HepG2 (cell line): ENCODE results near the gene SENP6. TPM values are rescaled to one million over a fixed set of nuclear protein-coding genes. Genes with fewer than 3 reads are reported as not detected.

ENCODE experiments used
- ATAC-seq: fragments of 200-7000 bp; cut with Tn5 transposase; 3 replicates; pipeline ENCODE4 v1.9.1; 2020; ENCODE audit warnings: mild to moderate bottlenecking, moderate library complexity
- BruUV-seq: library from RNA; stranded (reverse); fragments of 400-500 nt; replicated peaks from 2 replicates; lab custom pipeline; 2021; lab: Mats Ljungman, UMichigan
- CTCF ChIA-PET: fragments of 300-600 bp; formaldehyde crosslinking; extraction: SDS; loops from one replicate; lab custom pipeline; 2021; ENCODE audit warnings: low total read pairs, inconsistent platforms, low intra/inter-chr PET ratio; lab: Yijun Ruan, JAX
- POLR2A ChIA-PET: fragments of 350-600 bp; sonication (Branson Sonifier 250); formaldehyde crosslinking; loops from one replicate; lab custom pipeline; 2020; ENCODE audit warnings: antibody characterized with exemption, inconsistent platforms; lab: Yijun Ruan, JAX
- DNase-seq: peaks from one replicate; pipeline ENCODE4 v3.0.0-alpha.2; 2015; ENCODE audit warnings: low spot score
- FAIRE-seq: peaks from 3 replicates; lab custom pipeline; 2011; peaks lifted over from hg19 to GRCh38; lab: Jason Lieb, UNC
- H2AFZ ChIP-seq: one replicate; pipeline ENCODE4 v1.6.1; 2011; ENCODE audit warnings: low read length, inconsistent platforms
- H3K27ac ChIP-seq: fragments of 300-600 bp; 3 replicates; pipeline ENCODE4 v1.8.0; 2011; ENCODE audit warnings: mixed run types, mild to moderate bottlenecking, mixed read lengths, low read length, inconsistent platforms; ENCODE audit not compliant: insufficient read depth; ENCODE audit errors: extremely low read length
- H3K27me3 ChIP-seq, 2 experiments: fragments of 200-600 bp in 1 of 2; 2 replicates in 1 of 2; 3 replicates in 1 of 2; pipeline versions ENCODE4 v1.6.0 to v1.8.0; 2011; ENCODE audit warnings: low read length in 2 of 2, mild to moderate bottlenecking in 2 of 2, moderate library complexity in 2 of 2, inconsistent platforms in 1 of 2; ENCODE audit not compliant: insufficient read depth in 2 of 2, control insufficient read depth in 1 of 2
- H3K36me3 ChIP-seq, 2 experiments: fragments of 200-600 bp in 1 of 2; replicated peaks in 1 of 2; 2 replicates in 1 of 2; 3 replicates in 1 of 2; pipeline versions ENCODE4 v1.5.1 to v1.8.0; 2011; ENCODE audit warnings: low read length in 2 of 2, inconsistent platforms in 1 of 2; ENCODE audit not compliant: insufficient read depth in 2 of 2, control insufficient read depth in 1 of 2
- H3K4me1 ChIP-seq: 2 replicates; pipeline ENCODE4 v1.5.1; 2012; ENCODE audit warnings: low read length, inconsistent platforms; ENCODE audit not compliant: insufficient read depth
- H3K4me2 ChIP-seq: 2 replicates; pipeline ENCODE4 v1.6.0; 2011; ENCODE audit warnings: low read depth, low read length, inconsistent platforms
- H3K4me3 ChIP-seq, 3 experiments: fragments of 200-600 bp in 1 of 3; sonication (generic), shearing (Covaris generic) in 1 of 3; replicated peaks in 1 of 3; 2 replicates each; pipeline ENCODE4 v1.5.1; 2011 to 2016; ENCODE audit warnings: low read length in 3 of 3, inconsistent platforms in 2 of 3, low read depth in 2 of 3, mild to moderate bottlenecking in 2 of 3, control low read depth in 1 of 3, mixed read lengths in 1 of 3; ENCODE audit not compliant: insufficient read depth in 1 of 3
- H3K79me2 ChIP-seq: one replicate; pipeline ENCODE4 v1.6.1; 2011; ENCODE audit warnings: low read length, inconsistent platforms; ENCODE audit not compliant: insufficient read depth
- H3K9ac ChIP-seq: 2 replicates; pipeline ENCODE4 v1.6.0; 2011; ENCODE audit warnings: mild to moderate bottlenecking, low read depth, low read length, inconsistent platforms; ENCODE audit not compliant: insufficient read depth
- H3K9me3 ChIP-seq: 2 replicates; pipeline ENCODE4 v1.5.1; 2012; ENCODE audit warnings: mild to moderate bottlenecking, low read length
- H4K20me1 ChIP-seq: 2 replicates; pipeline ENCODE4 v1.6.0; 2011; ENCODE audit warnings: inconsistent platforms, mild to moderate bottlenecking, low read length, moderate library complexity; ENCODE audit not compliant: insufficient read depth
- HNRNPL ChIP-seq: fragments of 200-400 bp; formaldehyde crosslinking; IDR thresholded peaks from 2 replicates; pipeline ENCODE4 v1.6.1; 2017; ENCODE audit warnings: mild to moderate bottlenecking, low read depth, low read length
- PAWR ChIP-seq: sonication (generic); formaldehyde crosslinking; IDR thresholded peaks from 2 replicates; pipeline ENCODE4 v1.4.0; 2020; ENCODE audit warnings: missing genetic modification reagents, mild to moderate bottlenecking, borderline replicate concordance
- PRPF4 ChIP-seq: fragments of 200-400 bp; formaldehyde crosslinking; IDR thresholded peaks from 2 replicates; pipeline ENCODE4 v1.6.1; 2016; ENCODE audit warnings: low read length, low read depth; ENCODE audit not compliant: poor library complexity, severe bottlenecking
- RFX1 ChIP-seq: fragments of 450-650 bp; IDR thresholded peaks from 2 replicates; pipeline ENCODE4 v1.6.1; 2017
- RFX3 ChIP-seq: IDR thresholded peaks from 2 replicates; pipeline ENCODE4 v1.6.1; 2016; ENCODE audit warnings: missing biosample characterization, missing genetic modification reagents
- RFXANK ChIP-seq: IDR thresholded peaks from 2 replicates; pipeline ENCODE4 v1.6.1; 2016
- SRSF1 ChIP-seq: fragments of 200-400 bp; formaldehyde crosslinking; optimal IDR thresholded peaks from 2 replicates; pipeline ENCODE3; 2017; ENCODE audit warnings: mild to moderate bottlenecking, low read depth, low read length, moderate library complexity
- ZBTB3 ChIP-seq: sonication (generic); formaldehyde crosslinking; IDR thresholded peaks from 2 replicates; pipeline ENCODE4 v1.4.0; 2020; ENCODE audit warnings: low read depth, mild to moderate bottlenecking, moderate library complexity, missing genetic modification reagents, borderline replicate concordance
- WGBS: methylation state at CpG from one replicate; pipeline ENCODE4 v1.1.6; 2017; ENCODE audit warnings: low lambda C conversion rate; 5-methylcytosine and 5-hydroxymethylcytosine counted together
- in situ Hi-C: cut with HindIII; loops from 2 replicates; pipeline ENCODE4 v1.10.0; 2017; ENCODE audit warnings: low pct_unique_long_range_greater_than_20kb; ENCODE audit not compliant: extremely low pct_ligation_motif_present
- intact Hi-C: fragments of 100-400 bp; cut with micrococcal nuclease; formaldehyde crosslinking; loops from one replicate; pipeline ENCODE4 v1.10.0; 2022; ENCODE audit not compliant: unreplicated experiment
- polyA plus RNA-seq, 8 experiments: library from polyadenylated mRNA; depleted of rRNA in 3 of 8; stranded (reverse) in 7 of 8; unstranded in 1 of 8; fragments of >200 nt; fragmentation: Illumina TruSeq in 4 of 8; extraction: Trizol in 4 of 8; gene quantifications; 2 replicates each; pipeline versions ENCODE4 v1.2.1 to v1.2.3, GENCODE V29; 2011 to 2016; ENCODE audit warnings: low read depth in 4 of 8, missing spikeins in 1 of 8, mixed read lengths in 1 of 8; ENCODE audit not compliant: insufficient read depth in 1 of 8
- total RNA-seq, 5 experiments: library from RNA; depleted of rRNA; stranded (reverse); fragments of >200 nt; fragmentation: Illumina TruSeq; extraction: Trizol; gene quantifications; 2 replicates each; pipeline ENCODE4 v1.2.3, GENCODE V29; 2016; ENCODE audit warnings: low read depth in 1 of 5
- TF ChIP-seq, protein P1 (sequence below): sonication (generic); formaldehyde crosslinking; IDR thresholded peaks from 2 replicates; pipeline ENCODE4 v1.4.0; 2020; ENCODE audit warnings: mild to moderate bottlenecking, missing genetic modification reagents
- TF ChIP-seq, protein P2 (sequence below): sonication (generic); formaldehyde crosslinking; IDR thresholded peaks from 2 replicates; pipeline ENCODE4 v1.5.0; 2020; ENCODE audit warnings: missing genetic modification reagents
- TF ChIP-seq, protein P3 (sequence below), 2 experiments: sonication (generic) in 1 of 2; formaldehyde crosslinking in 1 of 2; IDR thresholded peaks; 2 replicates each; pipeline versions ENCODE4 v1.5.1 to v1.6.1; 2011 to 2020; ENCODE audit warnings: borderline replicate concordance in 1 of 2, low read depth in 1 of 2, low read length in 1 of 2, mild to moderate bottlenecking in 1 of 2, missing genetic modification reagents in 1 of 2, moderate library complexity in 1 of 2
- TF ChIP-seq, protein P4 (sequence below): sonication (generic); formaldehyde crosslinking; IDR thresholded peaks from 2 replicates; pipeline ENCODE4 v1.5.0; 2020; ENCODE audit warnings: mild to moderate bottlenecking, missing genetic modification reagents

SENP6 gene
- total and polyA plus RNA-seq, 2 of the 13 experiments (the other 11 are each of a cell fraction or from before 2014, with no cell fraction given), result 21.9 to 50.1 TPM

DNA sequence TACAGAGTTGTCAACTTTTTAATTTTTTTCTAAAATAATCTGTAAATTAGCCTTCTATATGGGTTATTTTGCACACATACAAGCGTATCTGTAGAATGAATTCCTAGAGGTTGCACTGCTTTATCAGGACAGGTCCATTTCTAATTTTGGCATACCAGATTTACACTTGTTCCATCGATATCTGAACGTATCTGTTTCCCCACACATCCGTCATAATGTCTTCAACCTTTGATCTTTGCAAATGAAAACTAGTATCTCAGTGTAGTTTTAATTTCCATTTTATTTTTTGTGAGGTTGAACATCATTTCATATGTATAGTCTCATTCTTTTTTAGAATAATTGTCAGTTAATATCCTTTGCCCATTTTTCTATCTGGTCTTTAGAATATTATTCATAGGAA lies 22.7 kb downstream of the SENP6 start (continued):
- no peak for TF ChIP-seq RFX1

DNA sequence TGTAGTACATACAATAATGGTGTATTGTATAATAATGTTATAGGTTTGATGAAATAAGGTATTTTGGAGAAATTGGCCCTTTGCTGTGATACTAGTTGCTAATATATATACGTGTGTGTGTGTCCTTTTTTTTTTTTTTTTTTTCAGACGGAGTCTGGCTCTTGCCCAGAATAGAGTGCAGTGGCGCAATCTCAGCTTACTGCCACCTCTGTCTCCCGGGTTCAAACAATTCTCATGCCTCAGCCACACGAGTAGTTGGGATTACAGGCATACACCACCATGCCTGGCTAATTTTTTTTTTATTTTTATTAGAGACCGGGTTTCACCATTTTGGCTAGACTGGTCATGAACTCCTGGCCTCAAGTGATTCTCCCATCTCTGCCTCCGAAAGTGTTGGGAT lies 23.3 kb downstream of the SENP6 start:
- CTCF ChIA-PET, result no interaction called here
- Histone ChIP-seq H3K9me3 (no peaks in the 10 kb centered on the region), H4K20me1 (peaks cover 4% of the 10 kb centered on the region; the same call in 1 of the 2 replicates), H3K4me3 (no peak overlapping the region), H3K79me2 (peaks cover 42% of the 10 kb centered on the region), H3K27ac (no peak overlapping the region), H3K27me3 (no peaks in the 10 kb centered on the region), H3K4me1 (no peaks in the 10 kb centered on the region), H3K4me2 (no peak overlapping the region), H3K36me3 (peaks cover 0 to 26% of the 10 kb centered on the region in 2 experiments; a peak in 3 of 5 replicates), H2AFZ (no peak overlapping the region), H3K9ac (no peak overlapping the region)
- POLR2A ChIA-PET, result no interaction called here
- FAIRE-seq (no peak), ATAC-seq (no peak), DNase-seq (no peak)
- intact Hi-C loops, result no loop called here
- in situ Hi-C loops, result no loop called here
- TF ChIP-seq RFX3 (CRISPR knock-in tag) (no peak), PRPF4 (no peak), RFXANK (no peak), ZBTB3 (CRISPR knock-in tag) (no peak), HNRNPL (no peak), PAWR (CRISPR knock-in tag) (no peak), SRSF1 (no peak)
- TF ChIP-seq, protein P1, sequence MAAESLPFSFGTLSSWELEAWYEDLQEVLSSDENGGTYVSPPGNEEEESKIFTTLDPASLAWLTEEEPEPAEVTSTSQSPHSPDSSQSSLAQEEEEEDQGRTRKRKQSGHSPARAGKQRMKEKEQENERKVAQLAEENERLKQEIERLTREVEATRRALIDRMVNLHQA (CRISPR knock-in tag), result no peak
- TF ChIP-seq, protein P2, sequence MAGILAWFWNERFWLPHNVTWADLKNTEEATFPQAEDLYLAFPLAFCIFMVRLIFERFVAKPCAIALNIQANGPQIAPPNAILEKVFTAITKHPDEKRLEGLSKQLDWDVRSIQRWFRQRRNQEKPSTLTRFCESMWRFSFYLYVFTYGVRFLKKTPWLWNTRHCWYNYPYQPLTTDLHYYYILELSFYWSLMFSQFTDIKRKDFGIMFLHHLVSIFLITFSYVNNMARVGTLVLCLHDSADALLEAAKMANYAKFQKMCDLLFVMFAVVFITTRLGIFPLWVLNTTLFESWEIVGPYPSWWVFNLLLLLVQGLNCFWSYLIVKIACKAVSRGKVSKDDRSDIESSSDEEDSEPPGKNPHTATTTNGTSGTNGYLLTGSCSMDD (CRISPR knock-in tag), result no peak
- TF ChIP-seq, protein P3, sequence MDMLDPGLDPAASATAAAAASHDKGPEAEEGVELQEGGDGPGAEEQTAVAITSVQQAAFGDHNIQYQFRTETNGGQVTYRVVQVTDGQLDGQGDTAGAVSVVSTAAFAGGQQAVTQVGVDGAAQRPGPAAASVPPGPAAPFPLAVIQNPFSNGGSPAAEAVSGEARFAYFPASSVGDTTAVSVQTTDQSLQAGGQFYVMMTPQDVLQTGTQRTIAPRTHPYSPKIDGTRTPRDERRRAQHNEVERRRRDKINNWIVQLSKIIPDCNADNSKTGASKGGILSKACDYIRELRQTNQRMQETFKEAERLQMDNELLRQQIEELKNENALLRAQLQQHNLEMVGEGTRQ (IDR thresholded peaks at IDR 0.05; ENCODE audit: low read depth, low read length), result no peak
- TF ChIP-seq, protein P3 (CRISPR knock-in tag; IDR thresholded peaks at IDR 0.05; ENCODE audit: borderline replicate concordance), result no peak
- TF ChIP-seq, protein P4, sequence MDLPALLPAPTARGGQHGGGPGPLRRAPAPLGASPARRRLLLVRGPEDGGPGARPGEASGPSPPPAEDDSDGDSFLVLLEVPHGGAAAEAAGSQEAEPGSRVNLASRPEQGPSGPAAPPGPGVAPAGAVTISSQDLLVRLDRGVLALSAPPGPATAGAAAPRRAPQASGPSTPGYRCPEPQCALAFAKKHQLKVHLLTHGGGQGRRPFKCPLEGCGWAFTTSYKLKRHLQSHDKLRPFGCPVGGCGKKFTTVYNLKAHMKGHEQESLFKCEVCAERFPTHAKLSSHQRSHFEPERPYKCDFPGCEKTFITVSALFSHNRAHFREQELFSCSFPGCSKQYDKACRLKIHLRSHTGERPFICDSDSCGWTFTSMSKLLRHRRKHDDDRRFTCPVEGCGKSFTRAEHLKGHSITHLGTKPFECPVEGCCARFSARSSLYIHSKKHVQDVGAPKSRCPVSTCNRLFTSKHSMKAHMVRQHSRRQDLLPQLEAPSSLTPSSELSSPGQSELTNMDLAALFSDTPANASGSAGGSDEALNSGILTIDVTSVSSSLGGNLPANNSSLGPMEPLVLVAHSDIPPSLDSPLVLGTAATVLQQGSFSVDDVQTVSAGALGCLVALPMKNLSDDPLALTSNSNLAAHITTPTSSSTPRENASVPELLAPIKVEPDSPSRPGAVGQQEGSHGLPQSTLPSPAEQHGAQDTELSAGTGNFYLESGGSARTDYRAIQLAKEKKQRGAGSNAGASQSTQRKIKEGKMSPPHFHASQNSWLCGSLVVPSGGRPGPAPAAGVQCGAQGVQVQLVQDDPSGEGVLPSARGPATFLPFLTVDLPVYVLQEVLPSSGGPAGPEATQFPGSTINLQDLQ (CRISPR knock-in tag), result no peak
- no TSS peak for BruUV-seq
- 81% methylated on average over 7 of the region's 7 CpGs for WGBS
